Lower lobe of right lung (tissue), 2 donors: ENCODE measurements around the gene NEK4. TPM values are rescaled to one million over a fixed set of nuclear protein-coding genes. Genes with fewer than 3 reads are reported as not detected.
A peak's percentile ranks its signal among the peaks of the same experiment; 100 is the strongest.

Experiments used
- ATAC-seq, 2 donors: fragments of 200-7000 bp; cut with Tn5 transposase; one replicate each; pipeline ENCODE4 v1.9.1; 2020 to 2022; ENCODE audit warnings: mild to moderate bottlenecking in 2 of 2, moderate library complexity in 2 of 2
- DNase-seq: peaks from one replicate; pipeline ENCODE4 v3.0.0-alpha.2; 2020
- H3K27ac ChIP-seq: fragments of 200-600 bp; one replicate; pipeline ENCODE4 v1.8.0; 2022
- H3K27me3 ChIP-seq: fragments of 200-600 bp; one replicate; pipeline ENCODE4 v1.8.0; 2022; ENCODE audit warnings: low read depth
- H3K36me3 ChIP-seq: fragments of 200-600 bp; one replicate; pipeline ENCODE4 v1.8.0; 2022; ENCODE audit warnings: mild to moderate bottlenecking
- H3K4me1 ChIP-seq: fragments of 200-600 bp; one replicate; pipeline ENCODE4 v1.8.0; 2022
- H3K4me3 ChIP-seq: fragments of 200-600 bp; one replicate; pipeline ENCODE4 v1.8.0; 2022; ENCODE audit warnings: mild to moderate bottlenecking
- H3K9me3 ChIP-seq: fragments of 200-600 bp; one replicate; pipeline ENCODE4 v1.8.0; 2022
- intact Hi-C: fragments of 100-400 bp; cut with DNase I; formaldehyde crosslinking; loops from one replicate; pipeline ENCODE4 v1.11.0; 2022
- total RNA-seq: library from RNA; stranded (reverse); fragmentation: NEBNext Ultra II Directional; extraction: Animal tissue kit (Norgen Biotek cat#: 25700); gene quantifications from one replicate; pipeline ENCODE4 v1.2.1, GENCODE V29; 2021
- TF ChIP-seq, protein P1 (sequence below): fragments of 200-600 bp; IDR thresholded peaks from one replicate; pipeline ENCODE4 v1.8.0; 2022; ENCODE audit warnings: antibody characterized with exemption, mild to moderate bottlenecking
- donor health status: DM: no; HTN: yes; CAD: no; lungs with severe emphysema.

Gene NEK4
- total RNA-seq, 1 donor from 2014 or later = 25.1 TPM

- H3K27ac ChIP-seq = no peak overlapping the region
- TF ChIP-seq, protein P1, sequence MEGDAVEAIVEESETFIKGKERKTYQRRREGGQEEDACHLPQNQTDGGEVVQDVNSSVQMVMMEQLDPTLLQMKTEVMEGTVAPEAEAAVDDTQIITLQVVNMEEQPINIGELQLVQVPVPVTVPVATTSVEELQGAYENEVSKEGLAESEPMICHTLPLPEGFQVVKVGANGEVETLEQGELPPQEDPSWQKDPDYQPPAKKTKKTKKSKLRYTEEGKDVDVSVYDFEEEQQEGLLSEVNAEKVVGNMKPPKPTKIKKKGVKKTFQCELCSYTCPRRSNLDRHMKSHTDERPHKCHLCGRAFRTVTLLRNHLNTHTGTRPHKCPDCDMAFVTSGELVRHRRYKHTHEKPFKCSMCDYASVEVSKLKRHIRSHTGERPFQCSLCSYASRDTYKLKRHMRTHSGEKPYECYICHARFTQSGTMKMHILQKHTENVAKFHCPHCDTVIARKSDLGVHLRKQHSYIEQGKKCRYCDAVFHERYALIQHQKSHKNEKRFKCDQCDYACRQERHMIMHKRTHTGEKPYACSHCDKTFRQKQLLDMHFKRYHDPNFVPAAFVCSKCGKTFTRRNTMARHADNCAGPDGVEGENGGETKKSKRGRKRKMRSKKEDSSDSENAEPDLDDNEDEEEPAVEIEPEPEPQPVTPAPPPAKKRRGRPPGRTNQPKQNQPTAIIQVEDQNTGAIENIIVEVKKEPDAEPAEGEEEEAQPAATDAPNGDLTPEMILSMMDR = no peak
- ATAC-seq = no peak
- peaks cover 29% of the 10 kb centered on the region for H3K4me1 ChIP-seq
- peak overlapping the region; percentile 80 for H3K4me3 ChIP-seq
- no peak for DNase-seq
- H3K9me3 ChIP-seq = no peaks in the 10 kb centered on the region
- H3K36me3 ChIP-seq = peaks cover 25% of the 10 kb centered on the region
- H3K27me3 ChIP-seq = no peaks in the 10 kb centered on the region
- intact Hi-C loops = no loop called here
Observed at GRCh38 chr3:52707585-52707984, 63.2 kb downstream of the NEK4 start.

DNA sequence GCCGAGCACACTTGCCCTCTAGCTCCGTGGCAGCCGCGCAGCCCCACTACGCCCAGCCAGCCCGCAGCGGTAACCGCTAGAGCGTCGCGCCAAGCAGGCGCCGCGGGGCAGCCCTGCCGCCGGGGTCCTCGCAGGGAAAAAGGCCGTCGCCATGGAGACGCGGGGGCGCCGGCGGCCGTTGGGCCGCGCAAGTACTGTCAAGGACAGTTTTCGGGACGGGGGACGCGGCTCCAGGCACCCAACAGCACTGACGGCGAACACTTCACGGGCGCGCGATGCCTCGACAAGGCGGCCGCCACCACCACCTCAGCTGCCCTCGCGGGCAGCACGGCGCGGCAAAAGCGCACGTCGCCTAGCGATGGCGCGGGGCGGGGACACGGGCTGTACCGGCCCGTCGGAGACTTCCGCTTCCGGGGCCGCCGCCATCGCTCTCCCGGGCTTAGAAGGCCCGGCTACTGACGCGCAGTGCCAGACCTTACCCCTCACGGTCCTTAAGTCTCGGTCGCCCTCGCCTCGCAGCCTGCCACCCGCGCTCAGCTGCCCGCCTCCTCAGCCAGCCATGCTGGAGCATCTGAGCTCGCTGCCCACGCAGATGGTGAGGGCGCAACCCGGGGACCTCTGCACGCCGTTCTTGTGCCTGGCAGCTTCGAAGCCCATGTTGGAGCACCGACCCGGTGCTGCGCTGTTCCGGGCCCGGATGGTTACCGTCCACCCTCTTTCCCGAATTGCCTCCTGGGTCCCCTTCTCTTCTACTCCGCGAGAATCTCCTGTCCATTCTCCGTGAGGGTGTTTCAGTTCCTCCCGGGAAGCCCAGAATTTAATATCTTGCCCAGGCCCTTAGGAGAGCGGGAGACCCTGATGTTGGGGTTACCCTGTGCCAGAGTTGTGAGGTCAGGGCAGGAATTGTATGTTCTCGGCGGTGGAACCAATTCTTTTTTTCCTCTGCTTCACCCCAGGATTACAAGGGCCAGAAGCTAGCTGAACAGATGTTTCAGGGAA is 64.8 kb downstream of the NEK4 start, which contains the start of the genes GLT8D1 and SPCS1:
TSS of gene GLT8D1 (minus strand) at position 104 of the 999 bp plus-strand sequence. CDS start 5,331 bp downstream, outside the sequence.
TSS of gene SPCS1 (plus strand) at position 419 of the 999 bp plus-strand sequence. CDS start at position 560, 141 bp downstream.
- TF ChIP-seq, protein P1 = no peak
- Histone ChIP-seq H3K4me1 (peaks cover 29% of the 10 kb centered on the region), H3K27me3 (no peaks in the 10 kb centered on the region), H3K27ac (peak within 1 kb of the TSS; percentile 86), H3K4me3 (peak within 1 kb of the TSS; percentile 80), H3K9me3 (no peaks in the 10 kb centered on the region), H3K36me3 (peaks cover 18% of the 10 kb centered on the region)
- DNase-seq (peak; percentile 92), ATAC-seq (peak; percentile 97 to 98)
- intact Hi-C loops = no loop called here

- ATAC-seq (no peak), DNase-seq (no peak)
- no peaks in the 10 kb centered on the region for H3K9me3 ChIP-seq
- H3K4me3 ChIP-seq = peak overlapping the region; percentile 80
- intact Hi-C loops = no loop called here
- peaks cover 29% of the 10 kb centered on the region for H3K4me1 ChIP-seq
- H3K27me3 ChIP-seq = no peaks in the 10 kb centered on the region
- H3K27ac ChIP-seq = peak overlapping the region; percentile 86
- TF ChIP-seq, protein P1 = no peak
- H3K36me3 ChIP-seq = peaks cover 18% of the 10 kb centered on the region
Observed at GRCh38 chr3:52705438-52705687, 65.4 kb downstream of the NEK4 start.

- Histone ChIP-seq H3K4me3 (peak overlapping the region; percentile 80), H3K27ac (peak overlapping the region; percentile 86), H3K36me3 (peaks cover 21% of the 10 kb centered on the region), H3K4me1 (peaks cover 29% of the 10 kb centered on the region), H3K27me3 (no peaks in the 10 kb centered on the region), H3K9me3 (no peaks in the 10 kb centered on the region)
- DNase-seq (no peak), ATAC-seq (peak; percentile 21 to 35)
- TF ChIP-seq, protein P1 = no peak
- intact Hi-C loops = no loop called here
Observed at GRCh38 chr3:52704611-52705437, 65.9 kb downstream of the NEK4 start.

DNA sequence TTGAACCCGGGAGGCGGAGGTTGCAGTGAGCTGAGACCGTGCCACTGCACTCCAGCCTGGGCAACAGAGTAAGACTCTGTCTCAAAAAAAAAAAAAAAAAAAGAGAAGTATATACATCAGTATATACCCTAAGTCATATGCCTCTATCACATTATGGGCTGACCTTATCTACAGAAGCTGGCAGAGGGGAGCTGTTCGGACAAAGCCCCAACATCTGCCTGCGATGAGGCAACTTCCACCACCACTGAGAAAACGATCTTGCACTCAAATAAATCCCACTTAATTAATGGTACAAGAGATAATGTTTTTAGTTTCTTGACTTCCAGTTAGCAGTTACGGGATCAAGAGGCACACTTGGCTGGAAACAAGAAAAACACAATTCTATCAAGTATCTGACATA is 67.4 kb downstream of the NEK4 start:
- intact Hi-C loops = no loop called here
- Histone ChIP-seq H3K4me3 (no peak overlapping the region), H3K4me1 (peaks cover 29% of the 10 kb centered on the region), H3K27ac (no peak overlapping the region), H3K27me3 (no peaks in the 10 kb centered on the region), H3K36me3 (peaks cover 28% of the 10 kb centered on the region), H3K9me3 (no peaks in the 10 kb centered on the region)
- TF ChIP-seq, protein P1 = no peak
- DNase-seq (no peak), ATAC-seq (no peak)
